AG10803 (cell line): ENCODE data around the gene EDAR.
A peak's percentile ranks its signal among the peaks of the same experiment; 100 is the strongest.

Experiments used
- DNase-seq: peaks from one replicate; pipeline ENCODE4 v3.0.0; 2010; ENCODE audit warnings: low read depth
- H3K4me3 ChIP-seq: 2 replicates; pipeline ENCODE4 v1.5.1; 2011; ENCODE audit warnings: mild to moderate bottlenecking, low read length, control low read depth
- TF ChIP-seq, protein P1 (sequence below): conservative IDR thresholded peaks from 2 replicates; pipeline ENCODE4 v1.5.1; 2011; ENCODE audit warnings: mild to moderate bottlenecking, low read length, control low read depth, inconsistent platforms

EDAR gene

DNA sequence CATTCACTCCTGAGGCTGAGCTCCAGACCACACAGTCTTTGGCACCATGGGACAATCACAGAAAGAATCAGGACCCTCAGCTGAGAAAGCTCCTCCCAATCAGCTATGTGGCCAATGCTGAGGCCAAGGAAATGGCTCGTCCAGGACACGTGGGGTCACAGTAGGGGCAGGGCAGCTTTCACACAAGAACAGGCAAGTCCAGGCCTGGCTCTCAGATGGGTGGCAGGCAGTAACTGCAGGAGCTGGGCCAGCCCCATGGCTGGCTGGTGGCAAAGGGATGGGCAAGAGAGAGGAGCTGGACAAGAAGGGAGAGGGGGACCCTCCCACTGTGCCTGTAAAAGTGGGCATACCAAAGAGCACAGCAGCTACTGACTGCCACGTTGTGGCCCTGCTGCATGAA is 12.2 kb upstream of the EDAR start:
- no peak for DNase-seq
- TF ChIP-seq, protein P1, sequence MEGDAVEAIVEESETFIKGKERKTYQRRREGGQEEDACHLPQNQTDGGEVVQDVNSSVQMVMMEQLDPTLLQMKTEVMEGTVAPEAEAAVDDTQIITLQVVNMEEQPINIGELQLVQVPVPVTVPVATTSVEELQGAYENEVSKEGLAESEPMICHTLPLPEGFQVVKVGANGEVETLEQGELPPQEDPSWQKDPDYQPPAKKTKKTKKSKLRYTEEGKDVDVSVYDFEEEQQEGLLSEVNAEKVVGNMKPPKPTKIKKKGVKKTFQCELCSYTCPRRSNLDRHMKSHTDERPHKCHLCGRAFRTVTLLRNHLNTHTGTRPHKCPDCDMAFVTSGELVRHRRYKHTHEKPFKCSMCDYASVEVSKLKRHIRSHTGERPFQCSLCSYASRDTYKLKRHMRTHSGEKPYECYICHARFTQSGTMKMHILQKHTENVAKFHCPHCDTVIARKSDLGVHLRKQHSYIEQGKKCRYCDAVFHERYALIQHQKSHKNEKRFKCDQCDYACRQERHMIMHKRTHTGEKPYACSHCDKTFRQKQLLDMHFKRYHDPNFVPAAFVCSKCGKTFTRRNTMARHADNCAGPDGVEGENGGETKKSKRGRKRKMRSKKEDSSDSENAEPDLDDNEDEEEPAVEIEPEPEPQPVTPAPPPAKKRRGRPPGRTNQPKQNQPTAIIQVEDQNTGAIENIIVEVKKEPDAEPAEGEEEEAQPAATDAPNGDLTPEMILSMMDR: no peak
- H3K4me3 ChIP-seq: no peak overlapping the region

DNA sequence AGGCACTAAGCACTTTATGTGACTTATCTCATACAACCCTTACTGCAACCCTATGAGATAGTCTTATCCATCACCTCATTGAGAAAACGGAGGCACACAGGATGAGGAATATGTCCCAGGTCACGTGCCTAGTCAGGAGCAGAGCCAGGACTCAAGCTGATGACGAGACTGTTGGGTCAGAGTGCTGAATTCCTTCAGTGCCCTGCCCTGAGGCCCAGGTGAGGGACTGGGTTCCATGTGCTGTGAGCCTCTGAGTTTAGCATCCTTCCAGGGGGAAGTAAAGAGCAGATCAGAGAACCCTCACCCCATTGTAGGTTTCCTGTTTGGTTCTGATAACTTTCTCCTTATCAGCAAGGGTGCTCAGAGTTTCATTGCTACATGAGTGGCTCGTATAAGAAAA is 11.7 kb upstream of the EDAR start:
- TF ChIP-seq, protein P1: no peak
- H3K4me3 ChIP-seq: no peak overlapping the region
- no peak for DNase-seq

DNA sequence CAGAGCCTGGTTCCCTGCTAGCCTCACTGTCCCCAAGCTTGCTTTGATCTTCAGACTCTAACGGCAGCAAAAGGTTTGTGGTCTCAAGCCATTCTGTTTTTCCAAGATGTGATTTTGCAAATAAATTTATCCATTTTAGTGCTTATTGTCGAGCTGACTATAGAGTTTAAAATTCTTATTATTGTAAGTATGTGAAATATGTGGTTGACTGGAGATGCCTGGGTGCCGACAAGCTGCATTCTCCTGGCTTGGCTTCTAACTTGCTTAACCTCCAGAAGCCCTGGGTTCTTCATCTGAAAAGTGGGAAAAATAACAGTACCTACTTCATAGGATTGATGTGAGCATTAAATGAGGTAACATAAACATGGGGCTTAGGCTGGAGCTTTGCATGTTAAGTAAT is 9.9 kb upstream of the EDAR start:
- TF ChIP-seq, protein P1: no peak
- DNase-seq: peak; percentile 54
- no peak overlapping the region for H3K4me3 ChIP-seq

DNA sequence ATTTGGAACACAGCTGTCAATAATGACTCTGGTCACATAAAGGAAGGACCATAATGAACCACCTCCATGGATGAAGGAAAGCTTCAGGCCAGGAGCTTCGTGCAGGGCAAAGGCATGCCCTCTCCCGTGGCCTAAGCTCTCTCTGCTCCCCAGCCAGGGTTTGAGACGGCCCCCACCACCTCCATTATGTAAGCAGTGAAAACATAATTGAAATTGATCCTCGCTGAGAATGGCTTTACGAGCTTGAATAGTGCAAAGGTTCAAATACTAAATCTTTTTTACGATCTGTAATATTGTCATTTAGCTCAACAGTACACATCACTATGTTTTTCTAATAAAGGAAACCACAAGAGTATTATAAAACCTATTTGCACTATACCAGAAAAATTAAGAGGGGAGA is 5.2 kb upstream of the EDAR start:
- H3K4me3 ChIP-seq: no peak overlapping the region
- DNase-seq: no peak
- TF ChIP-seq, protein P1: no peak

DNA sequence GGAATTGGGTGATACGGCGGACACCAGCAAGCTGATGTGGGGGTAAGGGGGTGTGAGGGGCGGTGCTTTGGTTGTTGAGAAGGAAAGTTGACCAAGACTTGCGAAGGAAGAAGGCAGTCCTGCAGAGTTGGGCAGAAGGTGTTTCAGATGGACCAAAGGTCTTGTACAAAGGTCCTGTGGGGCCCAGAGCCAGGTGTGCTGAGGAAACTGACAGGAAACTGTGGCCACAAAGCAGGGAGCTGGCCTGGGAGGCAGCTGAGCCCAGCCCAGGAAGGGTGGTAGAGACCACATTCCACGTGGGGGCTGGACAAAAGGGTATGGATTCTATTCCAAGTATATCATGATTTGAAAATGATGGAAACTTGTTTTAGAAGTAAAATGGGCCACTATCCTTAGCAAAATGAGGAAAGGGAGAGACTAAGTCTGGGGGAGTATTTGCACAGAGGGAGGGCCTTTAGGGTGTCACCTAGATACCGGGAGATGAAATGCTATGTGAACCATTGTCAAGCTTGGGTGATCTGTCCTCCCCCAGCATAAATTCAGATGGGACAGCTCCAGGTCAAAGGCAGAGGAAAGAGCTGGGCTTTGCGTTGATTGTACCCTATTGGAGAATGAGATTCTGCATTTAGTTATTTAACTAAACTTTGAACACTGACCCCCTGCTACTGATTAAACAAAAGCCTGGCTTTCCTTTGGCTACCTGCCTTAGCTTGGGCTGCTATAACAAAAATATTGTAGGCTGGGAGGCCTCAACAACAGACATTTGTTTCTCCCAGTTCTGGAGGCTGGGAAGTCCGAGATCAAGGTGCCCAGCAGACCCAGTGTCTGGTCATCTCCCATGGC is 4.3 kb upstream of the EDAR start:
- no peak overlapping the region for H3K4me3 ChIP-seq
- DNase-seq: no peak
- TF ChIP-seq, protein P1: no peak

DNA sequence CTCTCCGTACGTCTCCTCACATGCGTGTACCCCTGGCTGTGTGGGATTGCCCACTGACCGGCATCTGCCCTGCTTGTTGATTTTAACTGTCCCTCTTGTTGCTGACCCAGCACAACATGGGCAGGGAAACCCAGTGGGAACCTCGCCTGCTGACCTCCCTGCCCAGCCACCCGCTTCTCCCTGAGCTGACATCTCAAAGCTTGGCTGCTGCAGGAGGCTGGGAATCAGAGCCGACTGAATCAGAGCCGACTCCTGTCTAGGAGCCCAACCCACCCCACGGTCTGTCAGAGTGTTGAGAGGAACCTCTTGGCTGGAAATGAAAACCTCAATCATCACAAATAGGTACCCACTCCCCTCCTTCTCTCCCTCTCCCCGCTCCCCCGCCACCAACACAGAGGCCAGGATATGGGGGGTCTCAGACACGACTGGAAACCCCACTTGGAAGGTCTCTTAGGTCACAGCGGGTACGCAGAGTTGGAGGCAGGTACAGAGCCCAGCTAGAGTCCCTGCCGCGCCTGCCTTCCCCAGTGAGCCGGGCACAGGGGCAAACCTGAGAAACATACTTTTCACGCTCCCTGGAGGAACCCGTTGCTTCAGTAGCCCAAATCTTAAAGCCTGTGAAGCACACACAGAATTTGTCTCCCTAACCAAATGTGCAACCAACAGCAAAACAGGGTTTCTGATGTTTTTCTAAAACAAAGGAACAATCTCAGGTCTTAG is 784 bp downstream of the EDAR start:
- H3K4me3 ChIP-seq: no peak overlapping the region
- no peak for DNase-seq
- TF ChIP-seq, protein P1: no peak

DNA sequence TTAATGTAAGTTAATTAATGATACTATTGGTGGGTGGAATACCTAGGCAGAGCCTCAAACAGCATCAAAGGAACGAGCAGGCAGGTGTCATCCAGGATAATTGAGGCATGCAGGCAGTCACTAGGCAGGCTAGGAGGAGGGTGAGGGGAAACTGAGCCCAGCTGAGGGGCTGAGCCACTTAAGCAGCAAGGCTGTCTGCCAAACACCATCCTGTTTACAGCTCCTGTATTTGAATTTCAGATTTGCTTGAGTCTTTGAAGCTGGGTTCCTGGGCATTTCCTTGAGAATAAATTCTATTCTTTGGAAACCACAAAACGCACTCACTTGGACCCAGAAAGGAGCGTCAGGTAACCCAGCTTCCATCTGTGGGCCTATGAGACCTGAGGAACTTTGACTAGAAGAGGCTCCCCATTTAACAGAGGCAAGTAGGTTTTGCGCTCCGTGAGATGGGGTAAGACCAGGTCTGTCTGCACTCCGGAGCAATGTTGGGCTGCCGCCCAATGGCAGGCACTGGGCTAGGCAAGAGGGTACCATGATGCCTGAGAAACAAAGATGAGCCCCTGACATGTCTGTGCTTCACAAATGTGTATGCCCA is 2.0 kb downstream of the EDAR start:
- no peak overlapping the region for H3K4me3 ChIP-seq
- no peak for DNase-seq
- TF ChIP-seq, protein P1: no peak
